Neural cell (in vitro differentiated cells): ENCODE measurements around the gene KLHL36. TPM values are rescaled to one million over a fixed set of nuclear protein-coding genes. Genes with fewer than 3 reads are reported as not detected.
"Not testable (repeated sequence)": the region's sequence is repeated elsewhere in the genome, so short reads cannot be mapped to it uniquely, and the experiment has no call there.

Experiments
- H2AFZ ChIP-seq: fragments of 200-600, 300-800 bp; sonication (generic), shearing (Covaris generic); 2 replicates; pipeline ENCODE4 v1.6.0; 2014; ENCODE audit warnings: low read depth, mild to moderate bottlenecking, antibody characterized with exemption, low read length, moderate library complexity
- H3F3A ChIP-seq: fragments of 200-600 bp; shearing (Covaris generic); 2 replicates; pipeline ENCODE4 v1.6.1; 2016; ENCODE audit warnings: mild to moderate bottlenecking, moderate library complexity, mixed read lengths, antibody characterized with exemption, low read length; ENCODE audit not compliant: insufficient read depth, poor library complexity, severe bottlenecking
- H3K27ac ChIP-seq: fragments of 200-600, 300-800 bp; sonication (generic), shearing (Covaris generic); 2 replicates; pipeline ENCODE4 v1.5.1; 2014; ENCODE audit warnings: mild to moderate bottlenecking, low read length, moderate library complexity
- H3K27me3 ChIP-seq: fragments of 300-800, 200-600 bp; sonication (generic), shearing (Covaris generic); 2 replicates; pipeline ENCODE4 v1.6.0; 2014; ENCODE audit warnings: mild to moderate bottlenecking, low read depth, low read length, moderate library complexity; ENCODE audit not compliant: insufficient read depth
- H3K36me3 ChIP-seq: fragments of 300-800, 200-600 bp; sonication (generic), shearing (Covaris generic); 2 replicates; pipeline ENCODE4 v1.5.1; 2014; ENCODE audit warnings: mild to moderate bottlenecking, antibody characterized with exemption, low read length, moderate library complexity; ENCODE audit not compliant: insufficient read depth
- H3K4me2 ChIP-seq: fragments of 300-800, 200-600 bp; sonication (generic), shearing (Covaris generic); 2 replicates; pipeline ENCODE4 v1.6.0; 2014; ENCODE audit warnings: mild to moderate bottlenecking, low read length
- H3K4me3 ChIP-seq: fragments of 300-800, 200-600 bp; sonication (generic), shearing (Covaris generic); 2 replicates; pipeline ENCODE4 v1.5.1; 2014; ENCODE audit warnings: mild to moderate bottlenecking, low read length, moderate library complexity
- H3K79me2 ChIP-seq: fragments of 200-600 bp; shearing (Covaris generic); replicated peaks from 2 replicates; pipeline ENCODE4 v1.6.0; 2014; ENCODE audit warnings: mild to moderate bottlenecking, low read length, moderate library complexity; ENCODE audit not compliant: insufficient read depth
- H3K9ac ChIP-seq: fragments of 300-800, 200-600 bp; sonication (generic), shearing (Covaris generic); 2 replicates; pipeline ENCODE4 v1.6.1; 2016; ENCODE audit warnings: mild to moderate bottlenecking, low read length, mixed read lengths
- H3K9me2 ChIP-seq: fragments of 200-600 bp; shearing (Covaris generic); 2 replicates; pipeline ENCODE4 v1.6.1; 2016; ENCODE audit warnings: mild to moderate bottlenecking, low read length, mixed read lengths; ENCODE audit not compliant: insufficient read depth
- H3K9me3 ChIP-seq: fragments of 200-600, 300-800 bp; sonication (generic), shearing (Covaris generic); 2 replicates; pipeline ENCODE4 v1.6.1; 2016; ENCODE audit warnings: mild to moderate bottlenecking, mixed run types, low read length, moderate library complexity, mixed read lengths
- H4K20me1 ChIP-seq: fragments of 200-600 bp; shearing (Covaris generic); 2 replicates; pipeline ENCODE4 v1.6.1; 2016; ENCODE audit warnings: mild to moderate bottlenecking, mixed run types; ENCODE audit not compliant: insufficient read depth
- EP300 ChIP-seq: fragments of 450-650 bp; conservative IDR thresholded peaks from 2 replicates; pipeline ENCODE4 v1.6.1; 2014; ENCODE audit warnings: antibody characterized with exemption, mild to moderate bottlenecking, moderate library complexity; ENCODE audit not compliant: poor library complexity, severe bottlenecking
- EZH2 ChIP-seq: fragments of 200-600, 300-800 bp; shearing (Covaris generic), sonication (generic); IDR thresholded peaks from 2 replicates; pipeline ENCODE4 v1.6.1; 2014; ENCODE audit warnings: antibody characterized with exemption, low read length, borderline replicate concordance, mild to moderate bottlenecking; ENCODE audit not compliant: insufficient read depth, poor library complexity, severe bottlenecking
- MXI1 ChIP-seq: fragments of 450-650 bp; conservative IDR thresholded peaks from 2 replicates; pipeline ENCODE4 v1.6.1; 2014; ENCODE audit warnings: antibody characterized with exemption, mild to moderate bottlenecking; ENCODE audit not compliant: poor library complexity, severe bottlenecking
- POLR2AphosphoS5 ChIP-seq: IDR thresholded peaks from 2 replicates; pipeline ENCODE4 v1.6.1; 2012
- RAD21 ChIP-seq: fragments of 450-650 bp; conservative IDR thresholded peaks from 2 replicates; pipeline ENCODE4 v1.6.1; 2014; ENCODE audit warnings: antibody characterized with exemption, mild to moderate bottlenecking, moderate library complexity
- SMC3 ChIP-seq: fragments of 450-650 bp; conservative IDR thresholded peaks from 2 replicates; pipeline ENCODE4 v1.6.1; 2014; ENCODE audit warnings: antibody characterized with exemption, mild to moderate bottlenecking, moderate library complexity; ENCODE audit not compliant: poor library complexity
- TAF1 ChIP-seq: IDR thresholded peaks from 2 replicates; pipeline ENCODE4 v1.6.1; 2012; ENCODE audit warnings: low read depth
- polyA plus RNA-seq: library from polyadenylated mRNA; depleted of rRNA; stranded (reverse); fragments of >200 nt; gene quantifications from 2 replicates; pipeline ENCODE4 v1.2.3, GENCODE V29; 2014
- TF ChIP-seq, protein P1 (sequence below): IDR thresholded peaks from 2 replicates; pipeline ENCODE4 v1.6.1; 2012; ENCODE audit warnings: borderline replicate concordance
- TF ChIP-seq, protein P2 (sequence below): fragments of 450-650 bp; IDR thresholded peaks from 2 replicates; pipeline ENCODE4 v1.5.1; 2014; ENCODE audit warnings: antibody characterized with exemption, mild to moderate bottlenecking, moderate library complexity; ENCODE audit not compliant: poor library complexity, severe bottlenecking

KLHL36 gene
- polyA plus RNA-seq, 1 donor from 2014 or later = 43.8 TPM

DNA sequence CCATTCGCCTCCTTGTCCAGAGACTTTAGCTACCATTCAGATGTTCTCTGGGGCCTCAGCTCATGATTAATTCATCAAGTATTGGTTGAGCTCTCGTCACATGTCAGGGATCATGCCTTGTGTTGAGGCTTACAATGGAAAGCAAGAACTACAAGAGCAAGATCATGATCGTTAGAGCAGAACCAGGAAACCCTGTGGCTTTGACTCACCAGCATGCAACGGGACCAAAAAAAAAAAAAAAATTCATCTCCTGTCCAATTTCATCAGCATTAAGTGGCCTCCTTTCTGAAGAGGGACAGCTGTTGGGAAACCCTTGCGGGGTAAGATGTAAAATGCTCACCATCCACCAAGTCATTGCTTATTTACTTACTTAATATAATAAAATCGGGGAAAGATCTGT, 39.4 kb downstream of the KLHL36 start (continued):
- TF ChIP-seq TAF1 = no peak
- TF ChIP-seq POLR2AphosphoS5 = no peak
- TF ChIP-seq EZH2 = no peak

DNA sequence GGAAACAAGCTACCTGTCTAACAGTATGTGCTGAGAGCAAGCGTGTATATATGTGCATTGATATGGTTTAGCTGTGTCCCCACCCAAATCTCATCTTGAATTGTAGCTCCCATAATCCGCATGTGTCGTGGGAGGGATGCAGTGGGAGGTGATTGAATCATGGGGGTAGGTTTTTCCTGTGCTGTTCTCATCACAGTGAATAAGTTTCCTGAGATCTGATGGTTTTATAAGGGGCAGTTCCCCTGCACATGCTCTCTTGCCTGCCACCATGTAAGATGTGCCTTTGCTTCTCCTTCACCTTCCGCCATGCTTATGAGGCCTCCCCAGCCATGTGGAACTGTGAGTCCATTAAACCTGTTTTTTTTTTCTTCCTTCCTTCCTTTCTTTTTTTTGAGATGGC, 39.9 kb downstream of the KLHL36 start:
- not testable (repeated sequence) for H3K9me2 ChIP-seq, H2AFZ ChIP-seq, H3K4me2 ChIP-seq, H4K20me1 ChIP-seq, H3K27ac ChIP-seq, H3F3A ChIP-seq, H3K9me3 ChIP-seq, H3K79me2 ChIP-seq, H3K9ac ChIP-seq, H3K36me3 ChIP-seq, H3K27me3 ChIP-seq
- H3K4me3 ChIP-seq = peak overlapping the region; percentile 2

DNA sequence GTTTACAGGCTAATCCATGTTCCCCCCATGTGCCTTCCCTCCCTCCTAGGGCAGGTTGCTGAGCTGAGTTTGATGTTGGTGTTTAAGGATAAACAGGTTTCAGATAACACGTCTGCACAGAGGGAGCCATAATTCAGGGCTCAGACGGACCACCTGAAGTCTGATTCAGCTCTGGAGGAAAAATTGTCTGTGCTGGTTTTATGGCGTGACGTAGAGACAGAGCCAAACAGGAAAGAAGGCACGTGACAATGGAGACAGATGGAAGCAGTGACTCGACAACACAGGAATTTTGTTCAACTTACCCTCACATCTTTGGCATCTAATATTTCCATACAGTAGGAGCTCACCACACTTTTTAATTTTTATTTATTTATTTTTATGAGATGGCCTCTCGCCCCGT, 40.8 kb downstream of the KLHL36 start:
- Histone ChIP-seq H3K36me3 (no peaks in the 10 kb centered on the region), H3K4me2 (no peak overlapping the region), H3K27me3 (no peaks in the 10 kb centered on the region), H3K9me3 (no peaks in the 10 kb centered on the region), H3K79me2 (no peaks in the 10 kb centered on the region), H3F3A (no peaks in the 10 kb centered on the region), H3K9me2 (no peaks in the 10 kb centered on the region), H3K9ac (no peak overlapping the region), H3K4me3 (no peak overlapping the region), H4K20me1 (no peaks in the 10 kb centered on the region), H3K27ac (no peak overlapping the region), H2AFZ (no peak overlapping the region)
- TF ChIP-seq EZH2 (no peak), POLR2AphosphoS5 (no peak), EP300 (no peak), RAD21 (no peak), SMC3 (no peak), MXI1 (no peak), TAF1 (no peak)
- TF ChIP-seq, protein P1, sequence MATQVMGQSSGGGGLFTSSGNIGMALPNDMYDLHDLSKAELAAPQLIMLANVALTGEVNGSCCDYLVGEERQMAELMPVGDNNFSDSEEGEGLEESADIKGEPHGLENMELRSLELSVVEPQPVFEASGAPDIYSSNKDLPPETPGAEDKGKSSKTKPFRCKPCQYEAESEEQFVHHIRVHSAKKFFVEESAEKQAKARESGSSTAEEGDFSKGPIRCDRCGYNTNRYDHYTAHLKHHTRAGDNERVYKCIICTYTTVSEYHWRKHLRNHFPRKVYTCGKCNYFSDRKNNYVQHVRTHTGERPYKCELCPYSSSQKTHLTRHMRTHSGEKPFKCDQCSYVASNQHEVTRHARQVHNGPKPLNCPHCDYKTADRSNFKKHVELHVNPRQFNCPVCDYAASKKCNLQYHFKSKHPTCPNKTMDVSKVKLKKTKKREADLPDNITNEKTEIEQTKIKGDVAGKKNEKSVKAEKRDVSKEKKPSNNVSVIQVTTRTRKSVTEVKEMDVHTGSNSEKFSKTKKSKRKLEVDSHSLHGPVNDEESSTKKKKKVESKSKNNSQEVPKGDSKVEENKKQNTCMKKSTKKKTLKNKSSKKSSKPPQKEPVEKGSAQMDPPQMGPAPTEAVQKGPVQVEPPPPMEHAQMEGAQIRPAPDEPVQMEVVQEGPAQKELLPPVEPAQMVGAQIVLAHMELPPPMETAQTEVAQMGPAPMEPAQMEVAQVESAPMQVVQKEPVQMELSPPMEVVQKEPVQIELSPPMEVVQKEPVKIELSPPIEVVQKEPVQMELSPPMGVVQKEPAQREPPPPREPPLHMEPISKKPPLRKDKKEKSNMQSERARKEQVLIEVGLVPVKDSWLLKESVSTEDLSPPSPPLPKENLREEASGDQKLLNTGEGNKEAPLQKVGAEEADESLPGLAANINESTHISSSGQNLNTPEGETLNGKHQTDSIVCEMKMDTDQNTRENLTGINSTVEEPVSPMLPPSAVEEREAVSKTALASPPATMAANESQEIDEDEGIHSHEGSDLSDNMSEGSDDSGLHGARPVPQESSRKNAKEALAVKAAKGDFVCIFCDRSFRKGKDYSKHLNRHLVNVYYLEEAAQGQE = no peak
- TF ChIP-seq, protein P2, sequence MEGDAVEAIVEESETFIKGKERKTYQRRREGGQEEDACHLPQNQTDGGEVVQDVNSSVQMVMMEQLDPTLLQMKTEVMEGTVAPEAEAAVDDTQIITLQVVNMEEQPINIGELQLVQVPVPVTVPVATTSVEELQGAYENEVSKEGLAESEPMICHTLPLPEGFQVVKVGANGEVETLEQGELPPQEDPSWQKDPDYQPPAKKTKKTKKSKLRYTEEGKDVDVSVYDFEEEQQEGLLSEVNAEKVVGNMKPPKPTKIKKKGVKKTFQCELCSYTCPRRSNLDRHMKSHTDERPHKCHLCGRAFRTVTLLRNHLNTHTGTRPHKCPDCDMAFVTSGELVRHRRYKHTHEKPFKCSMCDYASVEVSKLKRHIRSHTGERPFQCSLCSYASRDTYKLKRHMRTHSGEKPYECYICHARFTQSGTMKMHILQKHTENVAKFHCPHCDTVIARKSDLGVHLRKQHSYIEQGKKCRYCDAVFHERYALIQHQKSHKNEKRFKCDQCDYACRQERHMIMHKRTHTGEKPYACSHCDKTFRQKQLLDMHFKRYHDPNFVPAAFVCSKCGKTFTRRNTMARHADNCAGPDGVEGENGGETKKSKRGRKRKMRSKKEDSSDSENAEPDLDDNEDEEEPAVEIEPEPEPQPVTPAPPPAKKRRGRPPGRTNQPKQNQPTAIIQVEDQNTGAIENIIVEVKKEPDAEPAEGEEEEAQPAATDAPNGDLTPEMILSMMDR = no peak
